Prostate gland (tissue), 2 donors: ENCODE results near the gene RUNX3. TPM values are rescaled to one million over a fixed set of nuclear protein-coding genes. Genes with fewer than 3 reads are reported as not detected.

ENCODE experiments used
- DNase-seq: peaks from one replicate; pipeline ENCODE4 v3.0.0-alpha.2; 2019; ENCODE audit warnings: low spot score
- H3K27ac ChIP-seq, 2 donors: fragments of 200-600 bp; sonication (generic); 2 replicates each; pipeline ENCODE4 v1.5.1; 2017 to 2019
- H3K27me3 ChIP-seq: fragments of 200-600 bp; sonication (generic); replicated peaks from 2 replicates; pipeline ENCODE4 v1.5.1; 2019; ENCODE audit not compliant: insufficient read depth
- H3K36me3 ChIP-seq, 2 donors: fragments of 200-600 bp; sonication (generic); 1 replicate in 1 of 2; 2 replicates in 1 of 2; pipeline versions ENCODE4 v1.5.1 to v1.8.1; 2017 to 2019
- H3K4me1 ChIP-seq: fragments of 200-600 bp; sonication (generic); replicated peaks from 2 replicates; pipeline ENCODE4 v1.5.1; 2019
- H3K4me3 ChIP-seq, 2 donors: fragments of 200-600 bp; sonication (generic); 2 replicates each; pipeline ENCODE4 v1.5.1; 2017 to 2019
- H3K9me3 ChIP-seq: fragments of 200-600 bp; sonication (generic); 2 replicates; pipeline ENCODE4 v1.5.1; 2017
- POLR2A ChIP-seq: fragments of 450-650 bp; IDR thresholded peaks from one replicate; pipeline ENCODE4 v1.6.1; 2016; ENCODE audit warnings: antibody characterized with exemption, mild to moderate bottlenecking
- POLR2AphosphoS5 ChIP-seq: sonication (generic); formaldehyde crosslinking; IDR thresholded peaks from one replicate; pipeline ENCODE4 v1.6.1; 2017; ENCODE audit warnings: antibody characterized with exemption
- WGBS: methylation state at CpG from one replicate; pipeline ENCODE4 v1.1.5; 2018; 5-methylcytosine and 5-hydroxymethylcytosine counted together
- intact Hi-C: fragments of 100-400 bp; cut with DNase I; formaldehyde crosslinking; loops from one replicate; pipeline ENCODE4 v1.14.2; 2022
- total RNA-seq, 2 donors: library from RNA; depleted of rRNA; stranded (reverse); fragments of >200 nt; gene quantifications; one replicate each; pipeline ENCODE4 v1.1.0, GENCODE V29; 2016
- TF ChIP-seq, protein P1 (sequence below), 4 experiments: fragments of 200-600 bp in 2 of 4; fragments of 450-650 bp in 2 of 4; sonication (generic) in 2 of 4; IDR thresholded peaks; 1 replicate in 3 of 4; 2 replicates in 1 of 4; pipeline ENCODE4 v1.5.1; 2016 to 2019; ENCODE audit warnings: antibody characterized with exemption in 4 of 4, mild to moderate bottlenecking in 2 of 4, moderate library complexity in 2 of 4

Gene RUNX3
- total RNA-seq, 2 donors from 2014 or later: 2.5 to 3.4 TPM

DNA sequence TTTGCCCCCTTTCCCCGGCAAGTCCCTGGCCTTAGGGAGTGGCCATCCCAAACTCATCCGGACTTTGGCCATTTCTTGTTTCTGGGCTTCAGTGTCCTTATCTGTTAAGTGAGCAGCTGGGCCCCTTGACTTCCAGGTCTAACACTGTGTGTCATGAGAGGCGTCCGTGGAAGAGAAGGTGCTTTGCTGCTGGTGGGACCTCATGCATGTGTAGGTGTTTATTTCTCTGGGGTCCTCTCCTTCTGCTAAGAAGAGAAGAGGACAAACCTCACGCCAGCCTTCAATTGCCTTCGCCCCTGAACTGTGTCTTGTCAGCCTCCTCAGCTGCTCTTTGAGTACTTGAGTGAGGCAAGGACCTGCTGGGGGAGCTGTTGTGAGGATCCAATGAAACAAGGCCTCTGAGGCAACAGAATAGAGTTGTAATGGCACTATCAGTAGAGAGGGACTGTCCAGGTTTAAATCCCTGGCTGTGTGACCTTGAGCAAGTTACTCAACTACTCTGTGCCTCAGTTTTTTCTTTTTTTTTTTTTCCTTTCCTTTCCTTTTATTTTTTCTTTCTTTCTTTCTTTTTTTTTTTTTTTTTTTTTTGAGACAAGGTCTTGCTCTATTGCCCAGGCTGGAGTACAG is 72.5 kb downstream of the RUNX3 start:
- Histone ChIP-seq H3K9me3 (no peaks in the 10 kb centered on the region), H3K4me1 (peaks cover 6% of the 10 kb centered on the region), H3K27me3 (no peaks in the 10 kb centered on the region), H3K27ac (no peak overlapping the region), H3K4me3 (no peak overlapping the region), H3K36me3 (no peaks in the 10 kb centered on the region)
- no peak for DNase-seq
- intact Hi-C loops: no loop called here
- no peak for TF ChIP-seq POLR2AphosphoS5
- no peak for TF ChIP-seq POLR2A
- TF ChIP-seq, protein P1, sequence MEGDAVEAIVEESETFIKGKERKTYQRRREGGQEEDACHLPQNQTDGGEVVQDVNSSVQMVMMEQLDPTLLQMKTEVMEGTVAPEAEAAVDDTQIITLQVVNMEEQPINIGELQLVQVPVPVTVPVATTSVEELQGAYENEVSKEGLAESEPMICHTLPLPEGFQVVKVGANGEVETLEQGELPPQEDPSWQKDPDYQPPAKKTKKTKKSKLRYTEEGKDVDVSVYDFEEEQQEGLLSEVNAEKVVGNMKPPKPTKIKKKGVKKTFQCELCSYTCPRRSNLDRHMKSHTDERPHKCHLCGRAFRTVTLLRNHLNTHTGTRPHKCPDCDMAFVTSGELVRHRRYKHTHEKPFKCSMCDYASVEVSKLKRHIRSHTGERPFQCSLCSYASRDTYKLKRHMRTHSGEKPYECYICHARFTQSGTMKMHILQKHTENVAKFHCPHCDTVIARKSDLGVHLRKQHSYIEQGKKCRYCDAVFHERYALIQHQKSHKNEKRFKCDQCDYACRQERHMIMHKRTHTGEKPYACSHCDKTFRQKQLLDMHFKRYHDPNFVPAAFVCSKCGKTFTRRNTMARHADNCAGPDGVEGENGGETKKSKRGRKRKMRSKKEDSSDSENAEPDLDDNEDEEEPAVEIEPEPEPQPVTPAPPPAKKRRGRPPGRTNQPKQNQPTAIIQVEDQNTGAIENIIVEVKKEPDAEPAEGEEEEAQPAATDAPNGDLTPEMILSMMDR (IDR thresholded peaks at IDR 0.05): no peak
- 74% methylated on average over 6 of the region's 6 CpGs for WGBS

- TF ChIP-seq POLR2A (no peak), POLR2AphosphoS5 (no peak)
- TF ChIP-seq, protein P1 (IDR thresholded peaks at IDR 0.05): no peak
- H3K4me3 ChIP-seq: no peak overlapping the region
- no peaks in the 10 kb centered on the region for H3K27me3 ChIP-seq
- intact Hi-C loops: no loop called here
- peaks cover 6% of the 10 kb centered on the region for H3K4me1 ChIP-seq
- H3K27ac ChIP-seq: no peak overlapping the region
- no peak for DNase-seq
- no peaks in the 10 kb centered on the region for H3K9me3 ChIP-seq
- WGBS: 87% methylated on average over 16 of the region's 16 CpGs
- no peaks in the 10 kb centered on the region for H3K36me3 ChIP-seq
Observed at GRCh38 chr1:24856787-24857506, 73.1 kb downstream of the RUNX3 start.

GRCh38 chr1:24855474-24855873 is 74.6 kb downstream of the RUNX3 start:
- Histone ChIP-seq H3K36me3 (no peaks in the 10 kb centered on the region), H3K9me3 (no peaks in the 10 kb centered on the region), H3K4me3 (no peak overlapping the region), H3K4me1 (peaks cover 6% of the 10 kb centered on the region), H3K27ac (no peak overlapping the region), H3K27me3 (no peaks in the 10 kb centered on the region)
- TF ChIP-seq POLR2A (no peak), POLR2AphosphoS5 (no peak)
- TF ChIP-seq, protein P1 (IDR thresholded peaks at IDR 0.05): no peak
- DNase-seq: no peak
- 91% methylated on average over 5 of the region's 5 CpGs for WGBS
- intact Hi-C loops: no loop called here

- Histone ChIP-seq H3K36me3 (no peaks in the 10 kb centered on the region), H3K9me3 (no peaks in the 10 kb centered on the region), H3K27me3 (no peaks in the 10 kb centered on the region), H3K4me3 (no peak overlapping the region), H3K4me1 (peaks cover 6% of the 10 kb centered on the region), H3K27ac (peak overlapping the region in 1 of 2 donors; percentile 57)
- peak; percentile 30 for DNase-seq
- TF ChIP-seq POLR2AphosphoS5 (peak; percentile 65), POLR2A (no peak)
- WGBS: 33% methylated on average over 6 of the region's 6 CpGs
- intact Hi-C loops: no loop called here
Observed at GRCh38 chr1:24853649-24854048, 76.4 kb downstream of the RUNX3 start.

DNA sequence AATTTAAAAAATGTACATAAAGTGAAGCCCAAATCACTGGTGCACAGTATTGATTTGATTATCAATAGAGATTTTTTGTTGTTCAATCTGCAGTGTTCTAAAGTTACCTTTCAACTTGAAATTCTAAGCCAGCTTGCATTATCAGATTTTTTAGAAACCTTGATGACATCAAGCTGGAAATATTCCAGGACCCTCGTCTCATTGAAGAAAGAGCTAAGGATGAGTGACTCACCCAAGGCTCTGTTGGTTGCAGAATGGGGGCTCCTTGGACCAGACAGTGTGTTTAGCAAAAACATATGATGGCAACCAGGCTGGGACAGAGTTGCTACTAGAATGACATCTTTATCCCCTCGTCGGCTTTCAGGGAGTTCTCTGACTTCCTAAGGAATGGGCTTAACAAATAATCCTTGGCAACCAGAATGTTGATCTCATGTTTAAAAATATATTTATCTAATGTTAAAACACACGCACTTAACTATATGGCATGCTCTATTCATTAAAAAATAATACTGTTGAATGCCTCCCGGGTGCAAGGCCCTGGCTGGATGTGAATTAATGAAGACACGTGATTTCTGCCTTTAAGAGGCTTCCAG is 79.7 kb downstream of the RUNX3 start:
- Histone ChIP-seq H3K27me3 (no peaks in the 10 kb centered on the region), H3K4me3 (no peak overlapping the region), H3K4me1 (peaks cover 6% of the 10 kb centered on the region), H3K27ac (no peak overlapping the region), H3K9me3 (no peaks in the 10 kb centered on the region), H3K36me3 (no peaks in the 10 kb centered on the region)
- no peak for TF ChIP-seq POLR2AphosphoS5
- TF ChIP-seq, protein P1 (IDR thresholded peaks at IDR 0.05): no peak
- no peak for TF ChIP-seq POLR2A
- 74% methylated on average over 6 of the region's 6 CpGs for WGBS
- DNase-seq: no peak
- intact Hi-C loops: no loop called here
